Liver (tissue), 3 donors: ENCODE data around the gene IFNL2.
"Not testable (repeated sequence)": the region's sequence is repeated elsewhere in the genome, so short reads cannot be mapped to it uniquely, and the experiment has no call there.

ENCODE experiments used
- HNF4G ChIP-seq: IDR thresholded peaks from 2 replicates; pipeline ENCODE4 v1.6.1; 2016; ENCODE audit warnings: antibody characterized with exemption
- RXRA ChIP-seq, 2 donors: IDR thresholded peaks; 2 replicates each; pipeline ENCODE4 v1.6.1; 2017 to 2018; ENCODE audit warnings: antibody characterized with exemption in 2 of 2, mild to moderate bottlenecking in 1 of 2
- TAF1 ChIP-seq: conservative IDR thresholded peaks from 2 replicates; pipeline ENCODE4 v1.6.1; 2016; ENCODE audit warnings: antibody characterized with exemption, mild to moderate bottlenecking
- YY1 ChIP-seq: IDR thresholded peaks from 2 replicates; pipeline ENCODE4 v1.6.1; 2016; ENCODE audit warnings: antibody characterized with exemption, mild to moderate bottlenecking
- TF ChIP-seq, protein P1 (sequence below): fragments of 150-350 bp; IDR thresholded peaks from 2 replicates; pipeline ENCODE4 v1.5.1; 2017; ENCODE audit warnings: improper control_type of control experiment, low read depth, low read length; ENCODE audit not compliant: missing input control
- TF ChIP-seq, protein P2 (sequence below): IDR thresholded peaks from 2 replicates; pipeline ENCODE4 v1.6.1; 2016; ENCODE audit warnings: antibody characterized with exemption
- donor health status: healthy.
- donor health status: healthy.

DNA sequence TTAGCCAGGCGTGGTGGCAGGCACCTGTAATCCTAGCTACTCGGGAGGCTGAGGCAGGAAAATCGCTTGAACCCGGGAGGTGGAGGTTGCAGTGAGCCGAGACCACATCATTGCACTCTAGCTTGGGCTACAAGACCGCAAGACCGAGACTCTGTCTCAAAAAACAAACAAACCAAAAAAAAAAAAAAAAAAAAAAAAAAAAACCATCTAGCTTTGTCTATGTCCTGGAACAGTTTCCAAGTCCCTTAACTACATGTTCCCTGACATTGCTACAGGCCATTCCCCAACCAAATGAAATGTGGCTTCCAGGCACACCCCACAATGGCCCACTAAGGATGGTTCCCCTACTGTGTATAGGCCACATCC is 41.1 kb downstream of the IFNL2 start:
- TF ChIP-seq, protein P1, sequence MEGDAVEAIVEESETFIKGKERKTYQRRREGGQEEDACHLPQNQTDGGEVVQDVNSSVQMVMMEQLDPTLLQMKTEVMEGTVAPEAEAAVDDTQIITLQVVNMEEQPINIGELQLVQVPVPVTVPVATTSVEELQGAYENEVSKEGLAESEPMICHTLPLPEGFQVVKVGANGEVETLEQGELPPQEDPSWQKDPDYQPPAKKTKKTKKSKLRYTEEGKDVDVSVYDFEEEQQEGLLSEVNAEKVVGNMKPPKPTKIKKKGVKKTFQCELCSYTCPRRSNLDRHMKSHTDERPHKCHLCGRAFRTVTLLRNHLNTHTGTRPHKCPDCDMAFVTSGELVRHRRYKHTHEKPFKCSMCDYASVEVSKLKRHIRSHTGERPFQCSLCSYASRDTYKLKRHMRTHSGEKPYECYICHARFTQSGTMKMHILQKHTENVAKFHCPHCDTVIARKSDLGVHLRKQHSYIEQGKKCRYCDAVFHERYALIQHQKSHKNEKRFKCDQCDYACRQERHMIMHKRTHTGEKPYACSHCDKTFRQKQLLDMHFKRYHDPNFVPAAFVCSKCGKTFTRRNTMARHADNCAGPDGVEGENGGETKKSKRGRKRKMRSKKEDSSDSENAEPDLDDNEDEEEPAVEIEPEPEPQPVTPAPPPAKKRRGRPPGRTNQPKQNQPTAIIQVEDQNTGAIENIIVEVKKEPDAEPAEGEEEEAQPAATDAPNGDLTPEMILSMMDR, result not testable (repeated sequence)
- not testable (repeated sequence) for TF ChIP-seq YY1; TAF1; RXRA (IDR thresholded peaks at IDR 0.05); HNF4G
- TF ChIP-seq, protein P2, sequence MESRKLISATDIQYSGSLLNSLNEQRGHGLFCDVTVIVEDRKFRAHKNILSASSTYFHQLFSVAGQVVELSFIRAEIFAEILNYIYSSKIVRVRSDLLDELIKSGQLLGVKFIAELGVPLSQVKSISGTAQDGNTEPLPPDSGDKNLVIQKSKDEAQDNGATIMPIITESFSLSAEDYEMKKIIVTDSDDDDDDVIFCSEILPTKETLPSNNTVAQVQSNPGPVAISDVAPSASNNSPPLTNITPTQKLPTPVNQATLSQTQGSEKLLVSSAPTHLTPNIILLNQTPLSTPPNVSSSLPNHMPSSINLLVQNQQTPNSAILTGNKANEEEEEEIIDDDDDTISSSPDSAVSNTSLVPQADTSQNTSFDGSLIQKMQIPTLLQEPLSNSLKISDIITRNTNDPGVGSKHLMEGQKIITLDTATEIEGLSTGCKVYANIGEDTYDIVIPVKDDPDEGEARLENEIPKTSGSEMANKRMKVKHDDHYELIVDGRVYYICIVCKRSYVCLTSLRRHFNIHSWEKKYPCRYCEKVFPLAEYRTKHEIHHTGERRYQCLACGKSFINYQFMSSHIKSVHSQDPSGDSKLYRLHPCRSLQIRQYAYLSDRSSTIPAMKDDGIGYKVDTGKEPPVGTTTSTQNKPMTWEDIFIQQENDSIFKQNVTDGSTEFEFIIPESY, result not testable (repeated sequence)
